Right lobe of liver (tissue), 6 donors: ENCODE data around the gene RPS6KA5. TPM values are rescaled to one million over a fixed set of nuclear protein-coding genes. Genes with fewer than 3 reads are reported as not detected.

Experiments
- ATAC-seq, 4 donors: fragments of 200-7000 bp; cut with Tn5 transposase; one replicate each; pipeline ENCODE4 v1.9.1; 2020; ENCODE audit warnings: mild to moderate bottlenecking in 4 of 4, moderate library complexity in 4 of 4
- DNase-seq, 3 donors: peaks; one replicate each; pipeline ENCODE4 v3.0.0-alpha.2; 2020
- H3K27ac ChIP-seq, 3 donors: fragments of 200-600 bp; one replicate each; pipeline ENCODE4 v1.8.0; 2022
- H3K27me3 ChIP-seq, 2 donors: fragments of 200-600 bp; one replicate each; pipeline ENCODE4 v1.8.0; 2022
- H3K36me3 ChIP-seq, 4 donors: fragments of 200-600 bp; sonication (generic) in 1 of 4; one replicate each; pipeline versions ENCODE4 v1.5.1 to v1.8.0; 2017 to 2022; ENCODE audit warnings: control low read depth in 1 of 4
- H3K4me1 ChIP-seq, 4 donors: fragments of 200-600 bp; sonication (generic) in 1 of 4; one replicate each; pipeline versions ENCODE4 v1.5.1 to v1.8.0; 2017 to 2022; ENCODE audit warnings: control low read depth in 1 of 4
- H3K4me3 ChIP-seq, 3 donors: fragments of 200-600 bp; one replicate each; pipeline ENCODE4 v1.8.0; 2022
- H3K9me3 ChIP-seq, 4 donors: fragments of 200-600 bp; sonication (generic) in 1 of 4; one replicate each; pipeline versions ENCODE4 v1.5.1 to v1.8.0; 2017 to 2022; ENCODE audit warnings: control low read depth in 1 of 4
- POLR2A ChIP-seq: fragments of 450-650 bp; IDR thresholded peaks from one replicate; pipeline ENCODE4 v1.6.1; 2017; ENCODE audit warnings: antibody characterized with exemption, mild to moderate bottlenecking
- WGBS: methylation state at CpG from one replicate; pipeline ENCODE4 v1.1.6; 2018; ENCODE audit warnings: low coverage, low lambda C conversion rate; ENCODE audit not compliant: insufficient coverage; ENCODE audit errors: missing lambda C conversion rate; 5-methylcytosine and 5-hydroxymethylcytosine counted together
- intact Hi-C, 2 donors: fragments of 100-400 bp; cut with DNase I; formaldehyde crosslinking; loops; one replicate each; pipeline versions ENCODE4 v1.11.2 to v1.14.1; 2022
- total RNA-seq, 6 experiments: library from RNA; depleted of rRNA in 2 of 6; stranded (reverse); fragments of >200 nt in 2 of 6; fragmentation: NEBNext Ultra II Directional in 3 of 6; extraction: Animal tissue kit (Norgen Biotek cat#: 25700) in 3 of 6; gene quantifications; one replicate each; pipeline versions ENCODE4 v1.1.0 to v1.2.4, GENCODE V29; 2016 to 2023
- TF ChIP-seq, protein P1 (sequence below), 4 donors: fragments of 200-600 bp in 3 of 4; fragments of 450-650 bp in 1 of 4; IDR thresholded peaks; one replicate each; pipeline versions ENCODE4 v1.5.1 to v1.8.0; 2016 to 2022; ENCODE audit warnings: antibody characterized with exemption in 4 of 4, mild to moderate bottlenecking in 2 of 4
- donor health status: DM: no; HTN: yes; CAD: no.
- donor health status: DM: no; HTN: no; CAD: no.
- donor health status: DM: no; HTN: no; CAD: no.
- donor health status: DM: no; HTN: yes; CAD: no.
- donor health status: DM: no; HTN: yes; CAD: no.

Gene RPS6KA5
- total RNA-seq, 6 experiments from 2014 or later: 0.31 to 3.5 (median 1.7) TPM

DNA sequence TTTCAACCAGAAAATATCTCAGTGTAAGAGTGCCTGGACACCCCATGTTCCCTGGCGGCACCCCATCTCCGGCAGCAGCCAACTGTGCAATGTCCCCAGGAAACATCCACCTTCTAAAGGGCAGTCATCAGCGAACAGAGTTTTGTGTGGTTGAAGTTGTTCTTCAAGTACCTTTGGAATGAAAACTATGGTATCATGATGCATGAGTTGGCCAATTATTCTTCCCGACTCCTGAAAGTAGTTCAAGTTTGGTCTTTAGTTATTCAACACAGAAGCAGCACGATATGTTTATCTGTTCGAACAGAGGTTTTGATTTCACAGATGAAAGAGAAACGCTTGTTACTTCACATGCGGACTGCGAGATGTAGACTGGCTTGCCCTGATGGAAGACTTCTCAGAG is 223.1 kb downstream of the RPS6KA5 start:
- ATAC-seq (no peak), DNase-seq (no peak)
- Histone ChIP-seq H3K9me3 (no peaks in the 10 kb centered on the region), H3K36me3 (no peaks in the 10 kb centered on the region), H3K27me3 (no peaks in the 10 kb centered on the region), H3K27ac (no peak overlapping the region), H3K4me1 (no peaks in the 10 kb centered on the region), H3K4me3 (no peak overlapping the region)
- WGBS: 97% methylated on average over 7 of the region's 9 CpGs
- no peak for TF ChIP-seq POLR2A
- TF ChIP-seq, protein P1, sequence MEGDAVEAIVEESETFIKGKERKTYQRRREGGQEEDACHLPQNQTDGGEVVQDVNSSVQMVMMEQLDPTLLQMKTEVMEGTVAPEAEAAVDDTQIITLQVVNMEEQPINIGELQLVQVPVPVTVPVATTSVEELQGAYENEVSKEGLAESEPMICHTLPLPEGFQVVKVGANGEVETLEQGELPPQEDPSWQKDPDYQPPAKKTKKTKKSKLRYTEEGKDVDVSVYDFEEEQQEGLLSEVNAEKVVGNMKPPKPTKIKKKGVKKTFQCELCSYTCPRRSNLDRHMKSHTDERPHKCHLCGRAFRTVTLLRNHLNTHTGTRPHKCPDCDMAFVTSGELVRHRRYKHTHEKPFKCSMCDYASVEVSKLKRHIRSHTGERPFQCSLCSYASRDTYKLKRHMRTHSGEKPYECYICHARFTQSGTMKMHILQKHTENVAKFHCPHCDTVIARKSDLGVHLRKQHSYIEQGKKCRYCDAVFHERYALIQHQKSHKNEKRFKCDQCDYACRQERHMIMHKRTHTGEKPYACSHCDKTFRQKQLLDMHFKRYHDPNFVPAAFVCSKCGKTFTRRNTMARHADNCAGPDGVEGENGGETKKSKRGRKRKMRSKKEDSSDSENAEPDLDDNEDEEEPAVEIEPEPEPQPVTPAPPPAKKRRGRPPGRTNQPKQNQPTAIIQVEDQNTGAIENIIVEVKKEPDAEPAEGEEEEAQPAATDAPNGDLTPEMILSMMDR (IDR thresholded peaks at IDR 0.05): no peak
- intact Hi-C loops: no loop called here

DNA sequence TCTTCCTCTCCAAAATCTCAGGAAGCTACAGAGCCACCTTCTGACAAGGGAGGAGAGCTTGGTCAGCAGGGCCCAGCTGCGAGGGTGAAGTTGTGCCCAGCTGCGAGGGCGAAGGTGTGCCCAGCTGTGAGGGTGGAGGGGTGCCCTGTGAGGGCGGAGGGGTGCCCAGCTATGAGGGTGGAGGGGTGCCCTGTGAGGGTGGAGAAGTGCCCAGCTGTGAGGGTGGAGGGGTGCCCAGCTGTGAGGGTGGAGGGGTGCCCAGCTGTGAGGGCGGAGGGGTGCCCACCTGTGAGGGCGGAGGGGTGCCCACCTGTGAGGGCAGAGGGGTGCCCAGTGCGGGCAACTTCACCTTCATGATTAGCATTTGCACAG is 223.8 kb downstream of the RPS6KA5 start:
- Histone ChIP-seq H3K27me3 (no peaks in the 10 kb centered on the region), H3K36me3 (no peaks in the 10 kb centered on the region), H3K4me3 (no peak overlapping the region), H3K4me1 (no peaks in the 10 kb centered on the region), H3K27ac (no peak overlapping the region), H3K9me3 (no peaks in the 10 kb centered on the region)
- intact Hi-C loops: no loop called here
- 58% methylated on average over 4 of the region's 7 CpGs for WGBS
- no peak for ATAC-seq
- DNase-seq: no peak
- TF ChIP-seq POLR2A: no peak
- TF ChIP-seq, protein P1 (IDR thresholded peaks at IDR 0.05): no peak

DNA sequence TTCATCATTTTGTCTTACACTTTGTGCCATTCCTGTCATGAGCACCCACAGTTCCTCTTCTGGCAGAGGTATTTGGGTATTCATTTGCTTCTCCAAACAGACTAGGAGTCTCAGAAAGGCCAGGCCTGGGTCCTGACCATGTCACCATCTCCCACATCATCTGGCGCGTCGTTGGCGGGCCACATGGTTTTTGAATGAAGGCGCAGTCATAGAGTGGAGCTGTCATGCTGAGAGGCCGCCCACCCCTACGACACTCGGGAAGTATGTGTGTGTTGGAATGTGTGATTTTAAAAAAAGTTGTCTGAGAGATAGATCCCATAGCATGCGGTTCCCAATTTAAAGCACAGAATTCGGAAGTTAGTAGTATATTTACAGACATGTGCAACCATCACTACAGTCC is 228.6 kb downstream of the RPS6KA5 start:
- Histone ChIP-seq H3K36me3 (no peaks in the 10 kb centered on the region), H3K9me3 (no peaks in the 10 kb centered on the region), H3K27ac (no peak overlapping the region), H3K4me1 (peaks cover 0 to 11% (median 0%) of the 10 kb centered on the region in 4 donors), H3K4me3 (no peak overlapping the region), H3K27me3 (no peaks in the 10 kb centered on the region)
- TF ChIP-seq, protein P1 (IDR thresholded peaks at IDR 0.05): no peak
- TF ChIP-seq POLR2A: no peak
- intact Hi-C loops: no loop called here
- no peak for ATAC-seq
- 96% methylated on average over 8 of the region's 10 CpGs for whole genome bisulfite sequencing
- no peak for DNase-seq

DNA sequence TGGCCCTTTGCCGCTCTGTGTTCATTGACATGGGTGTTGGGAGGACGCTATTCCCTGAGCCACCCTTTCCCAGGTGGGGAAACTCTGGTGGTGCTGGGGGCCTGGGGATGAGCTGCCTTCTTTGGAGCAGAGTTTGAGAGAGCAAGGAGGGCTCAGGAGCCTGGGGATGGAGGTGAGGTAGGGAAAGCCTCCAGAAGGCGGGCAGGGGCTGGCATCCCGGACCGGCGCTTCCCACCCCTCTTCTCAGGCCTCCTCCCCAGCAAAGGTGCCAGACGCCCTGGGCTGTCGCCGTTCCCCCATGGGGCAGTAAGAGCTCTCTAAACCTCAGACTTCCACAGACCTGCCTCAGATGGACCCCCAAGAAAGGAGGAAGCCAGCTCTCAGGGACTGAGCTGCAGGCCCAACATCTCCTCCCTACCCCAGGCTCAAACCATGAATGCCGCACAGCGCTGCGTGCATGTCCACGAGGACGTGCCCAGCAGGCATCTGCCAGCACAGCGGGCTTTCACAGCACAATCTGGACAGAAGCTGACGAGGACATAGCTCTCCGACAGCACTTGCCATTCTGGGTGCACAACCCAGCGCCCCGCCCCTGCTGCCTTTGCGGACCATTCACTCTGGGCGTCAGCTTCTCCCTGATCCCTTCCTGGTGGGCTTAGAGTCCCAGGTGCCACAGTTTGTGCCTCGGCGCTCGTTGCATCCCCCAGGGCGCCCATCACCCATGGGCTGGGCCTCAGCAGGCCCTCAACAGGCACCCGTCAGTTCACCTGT is 229.3 kb downstream of the RPS6KA5 start:
- TF ChIP-seq, protein P1 (IDR thresholded peaks at IDR 0.05): no peak
- TF ChIP-seq POLR2A: no peak
- Histone ChIP-seq H3K4me1 (peaks cover 0 to 11% (median 0%) of the 10 kb centered on the region in 4 donors), H3K9me3 (no peaks in the 10 kb centered on the region), H3K36me3 (no peaks in the 10 kb centered on the region), H3K27ac (no peak overlapping the region), H3K4me3 (no peak overlapping the region), H3K27me3 (no peaks in the 10 kb centered on the region)
- DNase-seq (no peak), ATAC-seq (no peak)
- WGBS: 100% methylated on average over 3 of the region's 26 CpGs
- intact Hi-C loops: no loop called here
